BLaER1 treated with 17β-estradiol and CSF1 and Interleukin-3, amounts not matched to agents 10 nM and 100 nM (cell line): Measurements from ENCODE around the gene TP73.
A peak's percentile ranks its signal among the peaks of the same experiment; 100 is the strongest.

ENCODE experiments used
- H3K27ac ChIP-seq, 11 experiments: shearing (Covaris generic); formaldehyde crosslinking; 2 replicates each; pipeline ENCODE4 v1.8.1; 2022
- H3K27me3 ChIP-seq, 11 experiments: shearing (Covaris generic); formaldehyde crosslinking; 2 replicates each; pipeline ENCODE4 v1.8.1; 2022
- H3K36me3 ChIP-seq, 11 experiments: shearing (Covaris generic); formaldehyde crosslinking; 2 replicates each; pipeline ENCODE4 v1.8.1; 2022
- H3K4me1 ChIP-seq, 10 experiments: shearing (Covaris generic); formaldehyde crosslinking; 2 replicates each; pipeline ENCODE4 v1.8.1; 2022
- H3K4me2 ChIP-seq, 11 experiments: shearing (Covaris generic); formaldehyde crosslinking; 2 replicates each; pipeline ENCODE4 v1.8.1; 2022
- H3K4me3 ChIP-seq, 10 experiments: shearing (Covaris generic); formaldehyde crosslinking; 2 replicates each; pipeline ENCODE4 v1.8.1; 2022
- H3K9ac ChIP-seq, 11 experiments: shearing (Covaris generic); formaldehyde crosslinking; 2 replicates each; pipeline ENCODE4 v1.8.1; 2022
- H3K9me3 ChIP-seq, 11 experiments: shearing (Covaris generic); formaldehyde crosslinking; replicated peaks in 1 of 11; 2 replicates each; pipeline ENCODE4 v1.8.1; 2022
- H4K20me1 ChIP-seq, 11 experiments: shearing (Covaris generic); formaldehyde crosslinking; 2 replicates each; pipeline ENCODE4 v1.8.1; 2022
- Cebpa-rat ChIP-seq, 11 experiments: shearing (Covaris generic); IDR thresholded peaks; 2 replicates each; pipeline ENCODE4 v1.8.1; 2022

Gene TP73

GRCh38 chr1:3629561-3630160, 22.7 kb upstream of the TP73 start:
- Histone ChIP-seq H3K4me3 (no peak overlapping the region), H3K4me1 (peaks cover 30 to 44% (median 35%) of the 10 kb centered on the region in 10 experiments), H3K4me2 (peak overlapping the region; percentile 47 to 87 (median 70)), H3K9ac (peak overlapping the region in 4 of 11 experiments; percentile 6 to 53 (median 26); a peak in 5 of 22 replicates), H3K36me3 (peaks cover 64 to 83% (median 80%) of the 10 kb centered on the region in 11 experiments), H4K20me1 (peaks cover 0 to 47% (median 20%) of the 10 kb centered on the region in 11 experiments; a peak in 13 of 22 replicates), H3K9me3 (no peaks in the 10 kb centered on the region), H3K27ac (peak overlapping the region in 1 of 11 experiments; percentile 12; a peak in 2 of 22 replicates), H3K27me3 (no peaks in the 10 kb centered on the region; a peak in 1 of 22 replicates)
- TF ChIP-seq Cebpa-rat (IDR thresholded peaks at IDR 0.05), result no peak

- H3K36me3 ChIP-seq, result peaks cover 70 to 89% (median 85%) of the 10 kb centered on the region in 11 experiments
- TF ChIP-seq Cebpa-rat (IDR thresholded peaks at IDR 0.05), result no peak
Observed at GRCh38 chr1:3630161-3630611, 22.1 kb upstream of the TP73 start.

GRCh38 chr1:3630914-3631313, 21.4 kb upstream of the TP73 start:
- Histone ChIP-seq H3K4me1 (peaks cover 25 to 38% (median 28%) of the 10 kb centered on the region in 10 experiments), H3K4me3 (no peak overlapping the region), H3K36me3 (peaks cover 77 to 96% (median 92%) of the 10 kb centered on the region in 11 experiments), H3K27ac (peak overlapping the region in 3 of 11 experiments; percentile 12 to 34 (median 22); a peak in 2 of 22 replicates), H3K27me3 (no peaks in the 10 kb centered on the region), H3K4me2 (peak overlapping the region in 9 of 11 experiments; percentile 63 to 87 (median 70); a peak in 14 of 22 replicates), H3K9me3 (no peaks in the 10 kb centered on the region), H4K20me1 (peaks cover 0 to 43% (median 15%) of the 10 kb centered on the region in 11 experiments; a peak in 13 of 22 replicates), H3K9ac (peak overlapping the region in 6 of 11 experiments; percentile 7 to 65 (median 18); a peak in 5 of 22 replicates)
- no peak for TF ChIP-seq Cebpa-rat (IDR thresholded peaks at IDR 0.05)

More at GRCh38 chr1:3630161-3630611, 22.1 kb upstream of the TP73 start:
- Histone ChIP-seq H3K27me3 (no peaks in the 10 kb centered on the region; a peak in 1 of 22 replicates), H3K9me3 (no peaks in the 10 kb centered on the region), H3K9ac (peak overlapping the region in 8 of 11 experiments; percentile 6 to 53 (median 16); a peak in 7 of 22 replicates), H3K27ac (peak overlapping the region in 4 of 11 experiments; percentile 1 to 36 (median 10); a peak in 3 of 22 replicates), H3K4me3 (no peak overlapping the region), H3K4me2 (peak overlapping the region; percentile 47 to 87 (median 70)), H4K20me1 (peaks cover 0 to 47% (median 20%) of the 10 kb centered on the region in 11 experiments; a peak in 13 of 22 replicates), H3K4me1 (peaks cover 30 to 44% (median 35%) of the 10 kb centered on the region in 10 experiments)

- peak overlapping the region in 5 of 11 experiments; percentile 7 to 65 (median 24); a peak in 3 of 22 replicates for H3K9ac ChIP-seq
Observed at GRCh38 chr1:3631320-3632260, 20.7 kb upstream of the TP73 start.

GRCh38 chr1:3632298-3632697, 20.0 kb upstream of the TP73 start:
- no peak for TF ChIP-seq Cebpa-rat (IDR thresholded peaks at IDR 0.05)
- Histone ChIP-seq H3K4me2 (no peak overlapping the region), H3K9me3 (no peaks in the 10 kb centered on the region), H3K36me3 (peaks cover 89 to 100% (median 98%) of the 10 kb centered on the region in 11 experiments), H3K4me3 (no peak overlapping the region), H4K20me1 (peaks cover 0 to 43% (median 14%) of the 10 kb centered on the region in 11 experiments; a peak in 13 of 22 replicates), H3K9ac (no peak overlapping the region), H3K4me1 (peaks cover 23 to 30% (median 25%) of the 10 kb centered on the region in 10 experiments), H3K27ac (no peak overlapping the region), H3K27me3 (no peaks in the 10 kb centered on the region)

More at GRCh38 chr1:3631320-3632260, 20.7 kb upstream of the TP73 start:
- peak overlapping the region in 2 of 11 experiments; percentile 12 to 22; a peak in 1 of 22 replicates for H3K27ac ChIP-seq
- H3K27me3 ChIP-seq, result no peaks in the 10 kb centered on the region
- H3K4me3 ChIP-seq, result no peak overlapping the region
- H3K4me2 ChIP-seq, result peak overlapping the region in 9 of 11 experiments; percentile 21 to 87 (median 70); a peak in 10 of 22 replicates
- peaks cover 0 to 43% (median 14%) of the 10 kb centered on the region in 11 experiments; a peak in 13 of 22 replicates for H4K20me1 ChIP-seq
- H3K9me3 ChIP-seq, result no peaks in the 10 kb centered on the region
- peaks cover 84 to 100% (median 98%) of the 10 kb centered on the region in 11 experiments for H3K36me3 ChIP-seq
- no peak for TF ChIP-seq Cebpa-rat (IDR thresholded peaks at IDR 0.05)
- H3K4me1 ChIP-seq, result peaks cover 23 to 31% (median 26%) of the 10 kb centered on the region in 10 experiments

- peaks cover 89 to 100% (median 98%) of the 10 kb centered on the region in 11 experiments for H3K36me3 ChIP-seq
- no peaks in the 10 kb centered on the region for H3K27me3 ChIP-seq
- H4K20me1 ChIP-seq, result peaks cover 0 to 40% (median 14%) of the 10 kb centered on the region in 11 experiments; a peak in 13 of 22 replicates
- H3K4me2 ChIP-seq, result no peak overlapping the region
- H3K4me1 ChIP-seq, result peaks cover 22 to 33% (median 28%) of the 10 kb centered on the region in 10 experiments
- no peak overlapping the region for H3K27ac ChIP-seq
- H3K9ac ChIP-seq, result peak overlapping the region in 1 of 11 experiments; percentile 2; a peak in 1 of 22 replicates
- H3K4me3 ChIP-seq, result no peak overlapping the region
- no peak for TF ChIP-seq Cebpa-rat (IDR thresholded peaks at IDR 0.05)
- no peaks in the 10 kb centered on the region for H3K9me3 ChIP-seq
Observed at GRCh38 chr1:3632716-3633343, 19.5 kb upstream of the TP73 start.

- Histone ChIP-seq H3K4me1 (peaks cover 22 to 40% (median 34%) of the 10 kb centered on the region in 10 experiments), H3K4me3 (no peak overlapping the region), H3K4me2 (no peak overlapping the region), H3K27ac (no peak overlapping the region), H4K20me1 (peaks cover 0 to 43% (median 14%) of the 10 kb centered on the region in 11 experiments; a peak in 12 of 22 replicates), H3K9me3 (no peaks in the 10 kb centered on the region), H3K36me3 (peaks cover 89 to 100% (median 98%) of the 10 kb centered on the region in 11 experiments), H3K27me3 (no peaks in the 10 kb centered on the region), H3K9ac (peak overlapping the region in 1 of 11 experiments; percentile 2; a peak in 1 of 22 replicates)
- no peak for TF ChIP-seq Cebpa-rat (IDR thresholded peaks at IDR 0.05)
Observed at GRCh38 chr1:3633344-3634058, 18.8 kb upstream of the TP73 start.
